Spleen (tissue), 11 donors: Measurements from ENCODE around the gene STXBP4. TPM values are rescaled to one million over a fixed set of nuclear protein-coding genes. Genes with fewer than 3 reads are reported as not detected.

Experiments used
- DNase-seq: peaks from one replicate; pipeline ENCODE4 v3.0.0-alpha.2; 2020
- H3K27ac ChIP-seq, 8 donors: fragments of 200-600 bp; sonication (generic) in 7 of 8; 1 replicate in 4 of 8; 2 replicates in 4 of 8; pipeline versions ENCODE4 v1.5.0 to v1.8.0; 2016 to 2021; ENCODE audit warnings: inconsistent platforms in 4 of 8, mild to moderate bottlenecking in 4 of 8, moderate library complexity in 1 of 8
- H3K27me3 ChIP-seq, 7 donors: fragments of 200-600 bp; sonication (generic) in 6 of 7; replicated peaks in 1 of 7; 1 replicate in 4 of 7; 2 replicates in 3 of 7; pipeline versions ENCODE4 v1.5.0 to v1.8.0; 2016 to 2021; ENCODE audit warnings: inconsistent platforms in 3 of 7, mild to moderate bottlenecking in 1 of 7
- H3K36me3 ChIP-seq, 6 donors: fragments of 200-600 bp; sonication (generic) in 5 of 6; 1 replicate in 4 of 6; 2 replicates in 2 of 6; pipeline versions ENCODE4 v1.5.0 to v1.8.0; 2016 to 2021; ENCODE audit warnings: inconsistent platforms in 2 of 6
- H3K4me1 ChIP-seq, 6 donors: fragments of 200-600 bp; sonication (generic) in 5 of 6; 1 replicate in 3 of 6; 2 replicates in 3 of 6; pipeline versions ENCODE4 v1.5.0 to v1.8.0; 2016 to 2021; ENCODE audit warnings: inconsistent platforms in 3 of 6
- H3K4me3 ChIP-seq, 8 donors: fragments of 200-600 bp; sonication (generic) in 7 of 8; 1 replicate in 4 of 8; 2 replicates in 4 of 8; pipeline versions ENCODE4 v1.5.0 to v1.8.0; 2016 to 2021; ENCODE audit warnings: inconsistent platforms in 4 of 8, mild to moderate bottlenecking in 4 of 8, moderate library complexity in 2 of 8
- H3K9me3 ChIP-seq, 8 donors: fragments of 200-600 bp; sonication (generic) in 7 of 8; 1 replicate in 4 of 8; 2 replicates in 4 of 8; pipeline versions ENCODE4 v1.5.0 to v1.8.0; 2016 to 2021; ENCODE audit warnings: inconsistent platforms in 4 of 8
- POLR2A ChIP-seq, 3 donors: fragments of 450-650 bp; IDR thresholded peaks; one replicate each; pipeline ENCODE4 v1.5.1; 2017; ENCODE audit warnings: antibody characterized with exemption in 3 of 3, mild to moderate bottlenecking in 1 of 3
- POLR2AphosphoS5 ChIP-seq, 3 donors: sonication (generic); formaldehyde crosslinking; IDR thresholded peaks; one replicate each; pipeline ENCODE4 v1.5.1; 2017; ENCODE audit warnings: antibody characterized with exemption in 3 of 3
- WGBS, 5 donors: extraction: QIAGEN DNeasy Blood & Tissue Kit in 3 of 5; methylation state at CpG; one replicate each; pipeline versions ENCODE4 v1.1.5 to v1.1.7; 2013 to 2018; 5-methylcytosine and 5-hydroxymethylcytosine counted together
- intact Hi-C: fragments of 100-400 bp; cut with DNase I; formaldehyde crosslinking; loops from one replicate; pipeline ENCODE4 v1.15.0; 2023; ENCODE audit warnings: low total_unique reads
- polyA plus RNA-seq, 3 donors: library from polyadenylated mRNA; stranded (reverse); fragments of 200-250 nt; gene quantifications; one replicate each; pipeline ENCODE4 v1.2.1, GENCODE V29; 2013
- total RNA-seq, 7 donors: library from RNA; depleted of rRNA in 3 of 7; stranded (reverse); fragments of >200 nt in 3 of 7; fragmentation: NEBNext Ultra II Directional in 4 of 7; extraction: Animal tissue kit (Norgen Biotek cat#: 25700) in 4 of 7; gene quantifications; one replicate each; pipeline versions ENCODE4 v1.1.0 to v1.2.1, GENCODE V29; 2016 to 2021
- TF ChIP-seq, protein P1 (sequence below), 11 experiments: fragments of 200-600 bp in 7 of 11; fragments of 450-650 bp in 4 of 11; sonication (generic) in 4 of 11; IDR thresholded peaks in 8 of 11; conservative IDR thresholded peaks in 3 of 11; 1 replicate in 7 of 11; 2 replicates in 4 of 11; pipeline versions ENCODE4 v1.4.0 to v1.8.0; 2016 to 2021; ENCODE audit warnings: antibody characterized with exemption in 11 of 11, inconsistent platforms in 4 of 11, mild to moderate bottlenecking in 1 of 11
- donor health status: healthy with polysubstance abuse.
- donor health status: DM: no; HTN: no; CAD: no; lungs with moderate emphysema.
- donor health status: DM: no; HTN: no; CAD: no.
- donor health status: Bipolar disorder and iron deficiency.
- donor health status: healthy.
- donor health status: DM: no; HTN: no; CAD: no.
- donor health status: DM: yes; HTN: yes; CAD: no.

Gene STXBP4
- total and polyA plus RNA-seq, 10 donors = 0.67 to 45.5 (median 7.3) TPM

DNA sequence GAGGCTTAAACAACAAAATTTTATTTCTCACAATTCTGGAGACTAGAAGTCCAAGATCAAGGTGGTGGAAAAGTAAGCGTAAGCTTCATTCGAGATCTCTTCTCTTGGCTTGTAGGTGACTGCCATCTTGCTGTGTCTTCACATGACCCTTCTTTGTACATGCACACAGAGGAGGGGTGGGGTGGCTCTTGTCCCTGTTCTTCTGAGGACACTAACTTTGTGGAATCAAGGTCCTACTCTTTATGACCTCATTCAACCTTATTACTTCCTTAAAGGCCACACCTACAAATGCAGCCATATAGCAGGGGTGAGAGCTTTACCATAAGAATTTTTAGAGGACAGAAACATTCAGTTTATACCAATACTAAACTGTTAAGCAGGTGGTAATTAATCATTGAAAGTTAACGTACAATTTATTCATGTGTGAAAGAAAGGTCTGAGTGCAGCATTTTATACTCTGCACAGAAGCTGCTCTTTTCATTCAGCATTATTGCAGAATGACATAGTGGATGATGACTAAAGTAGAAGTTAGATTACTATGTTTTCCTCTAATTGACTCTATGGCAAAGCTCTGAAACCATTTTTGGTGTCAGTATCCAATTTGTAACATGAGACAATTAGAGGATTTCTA lies 156.3 kb downstream of the STXBP4 start:
- H3K36me3 ChIP-seq = no peaks in the 10 kb centered on the region
- no peak overlapping the region for H3K27ac ChIP-seq
- no peaks in the 10 kb centered on the region for H3K9me3 ChIP-seq
- TF ChIP-seq, protein P1, sequence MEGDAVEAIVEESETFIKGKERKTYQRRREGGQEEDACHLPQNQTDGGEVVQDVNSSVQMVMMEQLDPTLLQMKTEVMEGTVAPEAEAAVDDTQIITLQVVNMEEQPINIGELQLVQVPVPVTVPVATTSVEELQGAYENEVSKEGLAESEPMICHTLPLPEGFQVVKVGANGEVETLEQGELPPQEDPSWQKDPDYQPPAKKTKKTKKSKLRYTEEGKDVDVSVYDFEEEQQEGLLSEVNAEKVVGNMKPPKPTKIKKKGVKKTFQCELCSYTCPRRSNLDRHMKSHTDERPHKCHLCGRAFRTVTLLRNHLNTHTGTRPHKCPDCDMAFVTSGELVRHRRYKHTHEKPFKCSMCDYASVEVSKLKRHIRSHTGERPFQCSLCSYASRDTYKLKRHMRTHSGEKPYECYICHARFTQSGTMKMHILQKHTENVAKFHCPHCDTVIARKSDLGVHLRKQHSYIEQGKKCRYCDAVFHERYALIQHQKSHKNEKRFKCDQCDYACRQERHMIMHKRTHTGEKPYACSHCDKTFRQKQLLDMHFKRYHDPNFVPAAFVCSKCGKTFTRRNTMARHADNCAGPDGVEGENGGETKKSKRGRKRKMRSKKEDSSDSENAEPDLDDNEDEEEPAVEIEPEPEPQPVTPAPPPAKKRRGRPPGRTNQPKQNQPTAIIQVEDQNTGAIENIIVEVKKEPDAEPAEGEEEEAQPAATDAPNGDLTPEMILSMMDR (IDR thresholded peaks at IDR 0.05 in 8 of 11, conservative IDR thresholded peaks at IDR 0.05 in 3 of 11) = no peak
- TF ChIP-seq POLR2A (IDR thresholded peaks at IDR 0.05) = no peak
- TF ChIP-seq POLR2AphosphoS5 (IDR thresholded peaks at IDR 0.05) = no peak
- H3K27me3 ChIP-seq = no peaks in the 10 kb centered on the region
- H3K4me3 ChIP-seq = no peak overlapping the region
- intact Hi-C loops = no loop called here
- DNase-seq = no peak
- 84 to 96% (median 92%) methylated on average over 3 of the region's 3 CpGs for WGBS, 5 donors
- no peaks in the 10 kb centered on the region for H3K4me1 ChIP-seq

GRCh38 chr17:55133583-55133982 lies 165.0 kb downstream of the STXBP4 start:
- Histone ChIP-seq H3K27me3 (no peaks in the 10 kb centered on the region), H3K4me1 (no peaks in the 10 kb centered on the region), H3K4me3 (no peak overlapping the region), H3K36me3 (no peaks in the 10 kb centered on the region), H3K27ac (no peak overlapping the region), H3K9me3 (no peaks in the 10 kb centered on the region)
- TF ChIP-seq, protein P1 (IDR thresholded peaks at IDR 0.05 in 8 of 11, conservative IDR thresholded peaks at IDR 0.05 in 3 of 11) = no peak
- TF ChIP-seq POLR2A (IDR thresholded peaks at IDR 0.05) (no peak), POLR2AphosphoS5 (IDR thresholded peaks at IDR 0.05) (no peak)
- 45 to 86% (median 71%) methylated on average over 2 of the region's 2 CpGs for WGBS, 5 donors
- DNase-seq = no peak
- intact Hi-C loops = no loop called here

DNA sequence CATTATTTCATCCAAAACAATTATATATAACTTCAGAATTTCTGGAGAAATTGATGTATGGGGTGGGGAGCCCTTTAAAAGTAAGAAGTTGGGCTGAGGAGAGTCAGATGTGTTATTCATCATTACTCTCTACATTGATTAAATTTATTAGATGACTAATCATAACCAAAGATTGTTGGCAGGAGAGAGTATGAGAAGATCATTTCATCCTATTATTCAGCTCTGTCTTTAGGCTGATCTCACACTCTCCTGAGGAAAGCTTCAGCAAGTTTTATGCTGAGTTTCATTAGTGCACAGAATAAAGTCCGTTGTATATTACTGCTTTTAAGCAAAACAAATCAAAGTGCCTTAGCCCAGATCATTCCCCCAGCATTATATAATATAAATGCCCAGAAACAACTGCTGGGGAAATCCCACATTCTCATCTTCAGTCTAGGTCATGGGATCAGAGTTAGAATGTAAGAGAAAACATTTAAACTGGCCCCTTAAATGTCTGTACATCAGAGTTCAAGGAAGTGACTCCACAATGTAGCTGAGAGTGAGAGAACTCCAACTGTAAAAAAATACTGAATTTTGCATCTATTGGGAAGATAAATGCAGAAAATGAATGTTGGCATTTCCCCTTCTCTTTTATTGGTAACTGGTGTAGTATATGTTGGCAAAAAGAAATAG lies 166.1 kb downstream of the STXBP4 start:
- no peak for DNase-seq
- Histone ChIP-seq H3K27ac (no peak overlapping the region), H3K4me1 (no peaks in the 10 kb centered on the region), H3K9me3 (no peaks in the 10 kb centered on the region), H3K27me3 (no peaks in the 10 kb centered on the region), H3K4me3 (no peak overlapping the region), H3K36me3 (no peaks in the 10 kb centered on the region)
- WGBS, 5 donors = 74 to 87% (median 82%) methylated on average over 1 of the region's 1 CpG
- intact Hi-C loops = no loop called here
- no peak for TF ChIP-seq POLR2AphosphoS5 (IDR thresholded peaks at IDR 0.05)
- TF ChIP-seq, protein P1 (IDR thresholded peaks at IDR 0.05 in 8 of 11, conservative IDR thresholded peaks at IDR 0.05 in 3 of 11) = no peak
- TF ChIP-seq POLR2A (IDR thresholded peaks at IDR 0.05) = no peak

DNA sequence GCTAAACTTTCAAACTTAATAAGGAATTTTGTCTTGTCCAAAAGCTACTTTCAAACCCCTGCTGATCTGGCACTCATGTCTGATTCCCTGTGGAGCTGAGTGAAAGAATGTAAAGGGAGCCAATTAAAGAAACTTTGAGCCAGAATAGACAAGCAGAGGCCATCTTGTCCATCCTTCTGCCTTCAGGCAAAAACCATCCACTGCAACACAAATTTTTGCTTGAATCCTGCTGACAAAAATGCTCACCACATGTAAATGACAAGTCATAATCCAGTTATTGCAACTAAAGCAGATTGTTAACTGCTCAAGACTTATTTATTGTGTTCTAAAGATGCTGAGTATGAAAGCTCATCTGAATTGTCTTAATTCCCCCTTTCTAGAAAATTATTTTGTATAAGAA lies 172.2 kb downstream of the STXBP4 start:
- no peak for DNase-seq
- TF ChIP-seq POLR2AphosphoS5 (IDR thresholded peaks at IDR 0.05) (no peak), POLR2A (IDR thresholded peaks at IDR 0.05) (no peak)
- TF ChIP-seq, protein P1 (IDR thresholded peaks at IDR 0.05 in 8 of 11, conservative IDR thresholded peaks at IDR 0.05 in 3 of 11) = no peak
- intact Hi-C loops = no loop called here

More for the DNA sequence above, 172.2 kb downstream of the STXBP4 start:
- Histone ChIP-seq H3K9me3 (no peaks in the 10 kb centered on the region), H3K27ac (no peak overlapping the region), H3K4me3 (no peak overlapping the region), H3K4me1 (no peaks in the 10 kb centered on the region), H3K36me3 (peaks cover 0 to 17% (median 0%) of the 10 kb centered on the region in 6 donors), H3K27me3 (no peaks in the 10 kb centered on the region)
